Retinal pigment epithelial cell (primary cell): ENCODE data around the gene AFF3.

Experiments used
- DNase-seq: peaks from one replicate; pipeline ENCODE4 v3.0.0-alpha.2; 2010; ENCODE audit warnings: low read depth
- H3K4me3 ChIP-seq: 2 replicates; pipeline ENCODE4 v1.5.1; 2011; ENCODE audit warnings: mild to moderate bottlenecking, low read length, control low read depth, moderate library complexity
- CTCF ChIP-seq: conservative IDR thresholded peaks from 2 replicates; pipeline ENCODE4 v1.5.1; 2011; ENCODE audit warnings: low read depth, low read length, control low read depth, inconsistent platforms

The AFF3 gene

DNA sequence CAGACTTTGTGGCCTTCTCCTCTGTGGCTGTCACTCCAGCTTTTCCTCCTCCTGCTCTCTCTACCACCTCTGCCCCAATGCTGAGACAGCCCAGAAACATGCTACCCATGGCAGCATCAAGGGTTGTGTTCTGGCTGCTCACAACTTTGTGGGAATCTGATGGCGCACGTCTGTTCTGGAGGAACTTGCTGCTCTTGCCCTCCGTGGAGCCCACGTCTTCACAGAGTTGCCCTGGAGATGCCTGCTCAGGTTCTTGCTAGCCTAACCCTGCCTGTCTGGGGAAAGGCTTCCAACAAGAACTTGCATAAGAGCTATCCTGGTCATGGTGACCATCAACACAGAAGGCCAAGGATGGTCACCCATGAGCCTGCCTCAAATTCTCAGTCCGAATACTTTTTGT is 237.4 kb downstream of the AFF3 start:
- DNase-seq = no peak
- no peak overlapping the region for H3K4me3 ChIP-seq
- TF ChIP-seq CTCF = no peak

DNA sequence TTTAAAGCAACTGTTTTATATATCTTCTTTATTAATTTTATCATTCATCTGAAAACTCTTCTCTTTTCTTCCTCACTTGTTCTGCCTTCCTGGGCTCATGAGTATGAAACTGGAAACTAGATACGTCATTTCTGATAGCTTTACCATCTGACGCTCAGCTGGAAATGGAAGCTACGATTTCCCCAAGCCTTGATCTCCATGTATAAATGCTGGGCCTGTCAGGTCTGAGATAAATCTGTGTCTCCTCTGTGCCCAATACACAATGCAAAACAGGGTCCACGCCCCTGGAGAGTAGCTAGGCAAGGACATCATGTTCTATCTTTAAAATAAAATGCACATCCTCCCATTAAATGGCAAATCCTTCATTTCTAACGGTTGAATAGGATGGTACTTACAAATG is 238.4 kb downstream of the AFF3 start:
- no peak for DNase-seq
- no peak overlapping the region for H3K4me3 ChIP-seq
- no peak for TF ChIP-seq CTCF

DNA sequence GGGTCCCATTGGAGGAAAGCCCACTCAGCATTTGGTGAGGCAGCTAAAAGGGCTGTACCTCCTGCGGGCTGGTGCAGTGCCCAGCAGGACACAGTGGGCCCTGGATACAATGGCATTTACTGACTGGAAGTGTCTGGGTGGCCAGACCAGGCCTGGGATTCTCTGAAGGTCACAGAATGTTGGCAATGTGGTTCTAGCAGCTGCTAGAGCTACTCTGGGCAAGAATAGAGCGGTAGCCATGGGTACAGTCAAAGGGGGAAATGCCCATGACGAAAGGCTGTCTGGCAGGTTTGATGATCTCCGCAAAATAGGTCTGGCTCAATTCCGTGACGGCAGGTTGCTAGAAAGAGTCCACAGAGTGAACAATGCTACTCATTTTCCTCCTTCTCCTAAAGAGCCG is 241.8 kb downstream of the AFF3 start:
- TF ChIP-seq CTCF = no peak
- no peak for DNase-seq
- H3K4me3 ChIP-seq = no peak overlapping the region

DNA sequence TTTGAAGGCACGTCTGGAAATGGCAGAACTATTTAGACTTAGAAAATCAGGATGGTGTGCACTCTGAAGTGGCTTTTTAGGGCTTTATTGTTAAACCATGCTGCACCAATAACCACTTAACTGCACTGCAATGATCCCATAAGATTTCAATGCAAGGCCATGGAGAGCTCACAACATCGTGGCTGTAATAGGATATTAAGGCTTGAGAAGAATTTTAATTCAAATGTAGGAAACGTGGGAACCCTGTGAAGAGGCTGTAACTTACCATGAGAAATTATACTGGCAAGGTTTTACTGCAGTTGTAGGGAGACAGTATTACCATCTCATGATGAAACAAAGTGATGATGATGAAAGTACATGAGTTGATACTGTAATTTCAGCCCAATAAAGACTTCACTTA is 242.5 kb downstream of the AFF3 start:
- DNase-seq = no peak
- TF ChIP-seq CTCF = no peak
- H3K4me3 ChIP-seq = no peak overlapping the region

DNA sequence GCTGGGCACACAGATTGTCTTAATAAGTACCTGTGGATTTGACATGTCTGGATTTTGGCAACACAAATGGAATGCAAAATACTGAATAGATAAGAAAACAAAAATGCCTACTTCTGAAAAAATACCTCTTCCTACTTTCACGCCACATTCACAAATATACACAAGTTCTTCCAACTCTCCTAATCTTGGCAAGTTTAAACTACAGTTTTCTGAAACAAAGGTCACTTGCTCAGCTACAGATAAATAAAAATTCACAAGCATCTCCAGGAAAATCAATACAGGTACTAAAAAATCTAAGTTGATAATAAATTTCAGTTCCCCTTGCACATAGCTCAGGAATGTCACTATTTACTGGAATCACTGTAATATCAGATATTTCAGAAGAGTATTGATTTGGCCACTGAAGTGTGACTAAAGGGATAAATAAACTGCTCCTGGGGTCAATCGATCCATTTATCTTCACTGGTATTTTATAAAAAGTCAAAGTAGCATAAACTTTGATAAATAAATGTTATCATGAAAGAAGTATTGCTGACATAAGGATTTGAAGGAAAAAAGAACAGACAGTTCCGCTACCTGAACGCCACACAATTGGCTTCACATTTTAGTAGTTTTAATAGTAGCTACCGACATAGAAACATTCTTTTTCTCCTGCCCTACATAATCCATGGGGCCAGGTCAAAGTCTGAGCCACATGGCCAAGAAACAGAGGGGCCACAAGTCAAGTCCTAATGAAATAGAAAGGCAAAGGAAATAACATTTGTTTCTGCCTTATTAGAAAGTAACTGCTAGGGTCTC is 243.1 kb downstream of the AFF3 start:
- no peak for DNase-seq
- no peak overlapping the region for H3K4me3 ChIP-seq
- TF ChIP-seq CTCF = no peak

DNA sequence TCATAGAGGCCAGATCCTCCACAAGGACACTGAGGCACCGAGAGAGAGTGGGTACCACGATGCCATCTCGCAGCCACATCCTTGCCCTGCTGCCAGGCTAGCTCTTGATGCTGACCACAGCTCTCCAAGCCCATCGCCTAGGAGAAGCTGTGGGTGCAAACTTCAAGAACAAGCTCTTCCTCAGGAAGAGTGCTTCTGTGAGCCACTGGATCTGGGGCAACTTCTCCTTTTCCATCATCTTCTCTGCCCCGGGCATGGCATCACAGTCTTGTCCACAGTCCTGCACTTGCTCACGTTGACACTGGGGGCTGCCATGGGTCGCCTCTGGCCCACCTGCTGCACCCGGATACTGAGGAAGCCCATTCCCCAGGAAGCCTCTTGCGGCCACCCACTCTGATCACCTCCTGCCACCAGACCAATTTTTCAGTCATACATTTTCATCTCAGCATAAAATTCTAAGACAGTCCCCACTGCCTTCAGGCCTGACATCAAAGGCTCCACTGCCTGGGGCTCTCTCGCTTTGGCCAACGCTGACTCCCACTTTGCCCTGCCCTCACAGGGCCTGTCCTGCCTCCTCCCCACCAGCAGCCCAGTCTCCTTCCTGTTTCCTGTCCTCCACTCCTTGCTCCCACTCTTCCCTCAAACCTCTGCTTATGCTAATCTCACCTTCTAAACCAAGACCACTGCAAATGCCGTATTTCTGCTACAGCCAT is 243.9 kb downstream of the AFF3 start:
- H3K4me3 ChIP-seq = no peak overlapping the region
- no peak for DNase-seq
- TF ChIP-seq CTCF = no peak

GRCh38 chr2:99891428-99891780 is 251.0 kb downstream of the AFF3 start:
- no peak overlapping the region for H3K4me3 ChIP-seq
- TF ChIP-seq CTCF = no peak

More at GRCh38 chr2:99891428-99891780, 251.0 kb downstream of the AFF3 start:
- no peak for DNase-seq
